GM12872 (cell line): Measurements from ENCODE around the gene DIAPH2.

Source experiments
- TF ChIP-seq, protein P1 (sequence below): IDR thresholded peaks from 3 replicates; pipeline ENCODE4 v1.5.1; 2011; ENCODE audit warnings: low read depth, mild to moderate bottlenecking, low read length, moderate library complexity; ENCODE audit not compliant: insufficient read depth

Gene DIAPH2

DNA sequence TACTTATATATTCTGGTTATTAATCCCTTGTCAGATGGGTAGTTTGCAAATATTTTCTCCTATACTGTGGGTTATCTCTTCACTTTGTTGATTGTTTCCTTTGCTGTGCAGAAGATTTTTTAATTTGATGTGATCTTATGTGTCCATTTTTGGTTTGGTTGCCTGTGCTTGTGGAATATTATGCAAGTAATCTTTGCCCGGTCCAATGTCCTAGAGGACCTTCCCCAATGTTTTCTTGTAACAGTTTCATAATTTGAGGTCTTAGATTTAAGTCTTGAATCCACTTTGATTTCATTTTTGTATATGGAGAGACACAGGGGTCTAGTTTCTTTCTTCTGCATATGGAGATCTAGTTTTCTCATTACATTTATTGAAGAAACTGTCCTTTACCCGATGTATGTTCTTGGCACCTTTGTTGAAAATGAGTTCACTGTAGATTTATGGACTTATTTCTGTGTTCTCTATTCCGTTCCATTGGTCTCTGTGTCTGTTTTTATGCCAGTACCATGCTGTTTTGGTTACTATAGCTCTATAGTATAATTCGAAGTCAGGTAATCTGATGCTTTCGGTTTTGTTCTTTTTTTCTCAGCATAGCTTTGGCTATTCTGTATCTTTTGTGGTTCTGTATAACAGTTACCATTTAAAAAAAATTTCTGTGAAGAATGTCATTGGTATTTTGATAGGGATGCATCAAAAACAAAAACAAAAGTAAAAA is 34.7 kb downstream of the DIAPH2 start:
- TF ChIP-seq, protein P1, sequence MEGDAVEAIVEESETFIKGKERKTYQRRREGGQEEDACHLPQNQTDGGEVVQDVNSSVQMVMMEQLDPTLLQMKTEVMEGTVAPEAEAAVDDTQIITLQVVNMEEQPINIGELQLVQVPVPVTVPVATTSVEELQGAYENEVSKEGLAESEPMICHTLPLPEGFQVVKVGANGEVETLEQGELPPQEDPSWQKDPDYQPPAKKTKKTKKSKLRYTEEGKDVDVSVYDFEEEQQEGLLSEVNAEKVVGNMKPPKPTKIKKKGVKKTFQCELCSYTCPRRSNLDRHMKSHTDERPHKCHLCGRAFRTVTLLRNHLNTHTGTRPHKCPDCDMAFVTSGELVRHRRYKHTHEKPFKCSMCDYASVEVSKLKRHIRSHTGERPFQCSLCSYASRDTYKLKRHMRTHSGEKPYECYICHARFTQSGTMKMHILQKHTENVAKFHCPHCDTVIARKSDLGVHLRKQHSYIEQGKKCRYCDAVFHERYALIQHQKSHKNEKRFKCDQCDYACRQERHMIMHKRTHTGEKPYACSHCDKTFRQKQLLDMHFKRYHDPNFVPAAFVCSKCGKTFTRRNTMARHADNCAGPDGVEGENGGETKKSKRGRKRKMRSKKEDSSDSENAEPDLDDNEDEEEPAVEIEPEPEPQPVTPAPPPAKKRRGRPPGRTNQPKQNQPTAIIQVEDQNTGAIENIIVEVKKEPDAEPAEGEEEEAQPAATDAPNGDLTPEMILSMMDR, result no peak

DNA sequence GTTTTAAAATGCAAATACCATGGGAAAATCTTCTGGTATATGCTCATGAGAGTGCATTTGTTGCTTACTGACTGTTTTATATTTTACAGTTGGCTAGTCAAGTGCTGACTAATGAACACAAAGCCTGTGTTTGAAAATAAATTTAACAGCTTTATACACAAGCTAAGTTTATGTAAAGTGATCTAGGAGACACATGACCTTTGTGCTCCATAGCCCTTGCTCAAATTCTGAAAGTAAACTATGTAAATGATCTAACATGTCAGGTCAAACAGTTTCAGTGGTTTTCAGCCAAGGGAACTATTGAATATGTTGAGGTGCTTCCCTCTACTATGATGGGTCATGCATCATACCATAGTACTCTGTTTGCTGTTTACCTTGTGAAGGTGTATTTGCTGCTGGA is 36.7 kb downstream of the DIAPH2 start:
- TF ChIP-seq, protein P1, result no peak

DNA sequence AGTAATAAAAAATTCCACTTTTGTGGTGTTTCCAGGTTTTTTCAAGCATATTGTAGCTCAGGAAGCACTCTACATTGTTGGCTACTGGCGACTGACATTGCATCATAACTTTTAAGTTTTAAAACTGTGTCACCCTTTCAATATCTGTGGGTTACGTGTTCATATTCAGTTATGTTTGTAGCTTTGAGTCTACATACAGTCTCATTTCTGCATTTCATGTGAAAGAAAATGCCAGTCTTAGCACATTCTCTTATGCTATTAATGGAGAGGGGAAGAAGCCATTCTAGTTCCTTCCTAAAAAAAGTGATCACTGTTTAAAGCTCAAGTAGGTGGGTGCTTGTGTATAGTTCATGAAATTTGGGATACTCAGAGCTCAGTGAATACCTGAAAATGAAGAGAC is 38.1 kb downstream of the DIAPH2 start:
- TF ChIP-seq, protein P1, result no peak

DNA sequence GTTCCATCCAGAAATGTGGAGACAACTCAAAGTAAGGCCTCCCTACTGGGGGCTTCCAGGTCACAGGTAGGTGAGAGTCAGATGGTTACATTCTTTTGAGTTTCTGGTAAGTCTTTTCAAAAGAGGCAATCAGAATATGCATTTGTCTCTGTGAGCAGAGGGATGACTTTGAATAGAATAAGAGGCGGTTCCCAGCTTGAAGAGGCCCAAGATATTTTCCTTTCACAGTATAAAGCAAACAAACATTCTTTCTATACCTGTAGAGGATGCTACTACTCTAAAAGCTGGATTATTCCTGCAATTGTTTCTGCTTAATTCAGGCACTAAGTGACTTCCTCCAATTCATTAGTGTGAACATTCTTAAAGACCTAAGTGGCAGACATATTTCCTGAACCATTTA is 44.4 kb downstream of the DIAPH2 start:
- TF ChIP-seq, protein P1, result no peak

DNA sequence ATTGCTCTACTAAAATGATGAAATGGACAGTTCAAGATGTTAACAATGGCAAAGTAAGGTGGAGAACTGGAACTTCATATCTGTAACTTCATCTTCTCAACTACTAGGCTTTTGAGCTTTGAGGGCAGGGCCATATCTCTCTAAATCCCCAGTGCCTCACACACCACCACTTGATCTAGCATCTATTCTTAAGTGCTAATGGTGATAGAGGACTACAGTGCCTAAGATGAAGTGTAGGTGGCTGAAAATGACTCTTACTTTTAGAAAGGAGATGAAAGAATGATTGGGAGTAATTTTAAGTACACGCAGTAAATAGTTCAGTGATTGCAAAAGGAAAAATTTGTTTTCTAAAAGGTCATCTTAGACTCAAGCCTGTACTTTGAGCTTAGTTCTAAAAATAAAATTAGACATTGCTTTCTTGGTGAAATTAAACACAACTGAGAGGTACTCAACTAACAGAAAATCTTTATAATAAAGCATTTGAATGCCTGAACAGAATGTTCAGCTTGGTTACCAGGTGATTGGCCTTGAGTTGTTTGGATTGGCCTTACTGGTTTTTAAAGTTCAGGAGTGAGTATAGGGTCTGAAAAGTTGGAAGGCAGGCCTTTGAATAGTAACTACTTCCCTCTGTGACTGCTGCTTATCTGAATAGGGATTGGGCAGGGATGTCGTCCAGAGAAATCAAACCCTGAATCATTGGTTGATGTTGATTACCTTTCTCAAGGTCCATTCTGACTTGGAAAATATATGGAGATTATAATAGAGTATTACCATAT is 45.4 kb downstream of the DIAPH2 start:
- TF ChIP-seq, protein P1, result no peak

DNA sequence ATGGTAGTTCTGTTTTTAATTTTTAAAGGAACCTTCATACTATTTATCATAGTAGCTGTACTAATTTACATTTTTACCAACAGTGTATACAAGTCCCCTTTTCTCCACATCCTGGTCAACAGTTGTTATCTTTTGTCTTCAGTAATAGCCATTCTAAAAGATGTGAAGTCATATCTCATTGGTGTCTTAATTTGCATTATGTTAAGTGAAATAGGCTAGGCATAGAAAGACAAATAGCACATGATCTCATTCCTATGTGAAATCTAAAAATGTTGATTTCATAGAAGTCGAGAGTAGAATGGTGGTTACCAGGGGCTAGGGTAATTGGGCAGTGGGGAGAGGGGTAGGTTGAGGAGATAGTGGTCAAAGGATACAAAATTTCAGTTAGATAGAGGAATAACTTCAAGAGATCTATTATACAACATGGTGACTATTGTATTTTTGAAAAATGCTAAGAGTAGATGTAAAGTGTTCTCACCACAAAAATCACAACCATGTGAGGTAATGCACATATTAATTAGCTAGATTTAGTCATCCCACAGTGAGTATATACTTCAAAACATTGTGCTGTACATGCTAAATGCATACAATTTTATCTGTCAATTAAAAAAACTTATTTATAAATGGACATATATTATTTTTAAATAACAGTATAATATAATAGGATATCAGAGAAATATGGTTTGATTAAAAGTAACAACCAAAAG is 58.9 kb downstream of the DIAPH2 start:
- TF ChIP-seq, protein P1, result no peak

DNA sequence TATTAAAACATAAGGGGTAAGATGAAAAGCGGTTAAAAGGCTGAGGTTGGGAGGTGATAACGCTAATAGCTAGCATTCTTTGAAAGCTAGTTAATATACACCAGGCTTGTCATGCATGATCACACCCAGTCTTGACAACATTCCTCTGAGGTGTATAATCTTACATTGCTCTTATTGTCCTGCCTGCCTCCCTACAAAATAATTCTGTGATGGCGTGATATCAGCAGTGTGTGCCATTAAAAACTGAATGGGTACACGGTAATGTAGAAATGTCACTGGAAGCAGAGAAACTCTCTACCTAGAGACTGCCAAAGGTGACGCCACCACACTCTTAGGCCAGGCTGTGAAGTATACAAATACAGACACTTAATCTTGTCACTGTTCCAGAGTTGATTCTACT is 68.1 kb downstream of the DIAPH2 start:
- TF ChIP-seq, protein P1, result no peak
